Measurements from ENCODE around the gene ZNF335. TPM values are rescaled to one million over a fixed set of nuclear protein-coding genes. Genes with fewer than 3 reads are reported as not detected.
"Not testable (repeated sequence)": the region's sequence is repeated elsewhere in the genome, so short reads cannot be mapped to it uniquely, and the experiment has no call there.

ZNF335 gene
- total RNA-seq, 1 donor from 2014 or later = 14.2 TPM

DNA sequence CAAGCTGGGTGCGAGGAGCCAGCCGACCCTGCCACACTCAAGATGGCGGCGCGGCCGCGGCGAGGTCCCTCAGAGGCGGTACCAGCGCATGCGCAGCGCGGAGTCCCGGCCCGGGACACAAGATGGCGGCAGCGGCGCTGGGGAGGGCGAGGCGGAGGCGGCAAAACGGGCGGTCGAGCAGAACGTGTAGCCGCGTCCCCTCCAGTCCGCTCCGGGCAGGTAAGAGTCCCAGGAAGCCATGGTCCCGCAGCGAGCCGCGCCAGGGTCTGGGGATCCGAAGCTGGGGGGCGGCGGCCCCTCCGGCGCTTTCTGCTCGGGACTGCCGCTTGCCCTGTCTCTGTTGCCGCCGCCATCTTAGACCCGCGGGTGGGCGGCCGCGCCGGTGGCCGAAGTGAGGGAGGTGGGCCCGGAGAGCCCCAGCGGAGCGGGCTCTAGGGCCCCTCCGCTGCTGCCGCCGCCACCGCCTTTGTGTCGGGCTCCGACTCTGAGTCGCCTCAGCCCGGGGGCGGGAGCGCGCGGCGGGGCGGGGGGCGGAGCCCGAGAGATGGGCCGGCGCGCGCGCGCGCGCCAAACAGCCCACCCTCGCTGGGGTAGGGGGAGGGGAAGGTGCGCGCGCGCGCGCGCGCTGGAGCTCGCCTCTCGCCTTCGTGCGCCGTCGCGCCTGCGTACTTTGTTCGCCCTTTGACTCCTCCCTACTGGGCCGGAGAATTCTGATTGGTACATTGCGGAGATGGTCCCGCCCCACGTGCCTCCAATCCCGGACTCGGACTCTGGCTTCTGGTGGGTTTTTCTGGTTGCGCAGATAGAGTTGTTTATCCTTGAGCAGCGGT, 37.2 kb downstream of the ZNF335 start, which contains the start of gene PCIF1:
Gene PCIF1 (plus strand): TSS at position 98 of the 830 bp plus-strand sequence. CDS start 4,317 bp downstream, outside the sequence.
- Mint-ChIP-seq H3K4me3 (ENCODE audit: unreplicated experiment) (peak within 1 kb of the TSS; percentile 93), H3K27ac (ENCODE audit: unreplicated experiment) (peak within 1 kb of the TSS; percentile 96), H3K9me3 (ENCODE audit: low read depth) (no peaks in the 10 kb centered on the region), H3K36me3 (ENCODE audit: low read depth) (peaks cover 19% of the 10 kb centered on the region), H3K27me3 (ENCODE audit: low read depth) (no peaks in the 10 kb centered on the region), H3K4me1 (ENCODE audit: low read depth) (peaks cover 13% of the 10 kb centered on the region)
- TF ChIP-seq, protein P1, sequence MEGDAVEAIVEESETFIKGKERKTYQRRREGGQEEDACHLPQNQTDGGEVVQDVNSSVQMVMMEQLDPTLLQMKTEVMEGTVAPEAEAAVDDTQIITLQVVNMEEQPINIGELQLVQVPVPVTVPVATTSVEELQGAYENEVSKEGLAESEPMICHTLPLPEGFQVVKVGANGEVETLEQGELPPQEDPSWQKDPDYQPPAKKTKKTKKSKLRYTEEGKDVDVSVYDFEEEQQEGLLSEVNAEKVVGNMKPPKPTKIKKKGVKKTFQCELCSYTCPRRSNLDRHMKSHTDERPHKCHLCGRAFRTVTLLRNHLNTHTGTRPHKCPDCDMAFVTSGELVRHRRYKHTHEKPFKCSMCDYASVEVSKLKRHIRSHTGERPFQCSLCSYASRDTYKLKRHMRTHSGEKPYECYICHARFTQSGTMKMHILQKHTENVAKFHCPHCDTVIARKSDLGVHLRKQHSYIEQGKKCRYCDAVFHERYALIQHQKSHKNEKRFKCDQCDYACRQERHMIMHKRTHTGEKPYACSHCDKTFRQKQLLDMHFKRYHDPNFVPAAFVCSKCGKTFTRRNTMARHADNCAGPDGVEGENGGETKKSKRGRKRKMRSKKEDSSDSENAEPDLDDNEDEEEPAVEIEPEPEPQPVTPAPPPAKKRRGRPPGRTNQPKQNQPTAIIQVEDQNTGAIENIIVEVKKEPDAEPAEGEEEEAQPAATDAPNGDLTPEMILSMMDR (IDR thresholded peaks at IDR 0.05) = peak; percentile 12
- DNase-seq (ENCODE audit: low spot score) = no peak

DNA sequence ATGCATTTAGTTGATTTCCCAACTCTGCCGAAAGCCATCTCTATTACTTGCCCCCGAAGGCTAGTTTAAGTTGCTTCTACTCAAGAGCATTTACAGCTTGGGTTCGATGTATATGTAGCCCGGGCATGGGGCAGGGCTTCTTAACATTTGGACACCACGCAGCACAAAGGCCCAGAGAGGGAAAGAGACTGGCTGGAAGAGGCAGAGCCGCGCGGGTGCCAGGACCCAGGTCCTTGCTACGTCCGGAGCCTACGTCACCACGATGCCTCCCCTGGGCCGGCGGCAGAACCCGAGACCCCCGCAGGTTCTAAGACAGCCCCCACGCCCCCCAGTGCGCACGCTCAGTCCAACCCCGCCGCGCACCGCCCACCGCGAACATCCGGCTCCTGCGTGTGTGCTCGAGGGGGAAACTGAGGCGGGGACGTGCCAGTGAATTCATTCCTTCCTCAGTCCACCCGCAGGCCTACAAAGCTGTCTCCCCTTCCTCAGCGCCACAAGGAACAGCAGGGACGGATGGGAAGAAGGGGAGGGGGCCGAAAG, 37.9 kb downstream of the ZNF335 start:
- peaks cover 13% of the 10 kb centered on the region for H3K4me1 Mint-ChIP-seq (ENCODE audit: low read depth)
- H3K27me3 Mint-ChIP-seq (ENCODE audit: low read depth) = no peaks in the 10 kb centered on the region
- TF ChIP-seq, protein P1 (IDR thresholded peaks at IDR 0.05) = no peak
- peaks cover 14% of the 10 kb centered on the region for H3K36me3 Mint-ChIP-seq (ENCODE audit: low read depth)
- DNase-seq (ENCODE audit: low spot score) = no peak
- H3K27ac Mint-ChIP-seq (ENCODE audit: unreplicated experiment) = peak overlapping the region; percentile 96
- peak overlapping the region; percentile 93 for H3K4me3 Mint-ChIP-seq (ENCODE audit: unreplicated experiment)
- no peaks in the 10 kb centered on the region for H3K9me3 Mint-ChIP-seq (ENCODE audit: low read depth)

DNA sequence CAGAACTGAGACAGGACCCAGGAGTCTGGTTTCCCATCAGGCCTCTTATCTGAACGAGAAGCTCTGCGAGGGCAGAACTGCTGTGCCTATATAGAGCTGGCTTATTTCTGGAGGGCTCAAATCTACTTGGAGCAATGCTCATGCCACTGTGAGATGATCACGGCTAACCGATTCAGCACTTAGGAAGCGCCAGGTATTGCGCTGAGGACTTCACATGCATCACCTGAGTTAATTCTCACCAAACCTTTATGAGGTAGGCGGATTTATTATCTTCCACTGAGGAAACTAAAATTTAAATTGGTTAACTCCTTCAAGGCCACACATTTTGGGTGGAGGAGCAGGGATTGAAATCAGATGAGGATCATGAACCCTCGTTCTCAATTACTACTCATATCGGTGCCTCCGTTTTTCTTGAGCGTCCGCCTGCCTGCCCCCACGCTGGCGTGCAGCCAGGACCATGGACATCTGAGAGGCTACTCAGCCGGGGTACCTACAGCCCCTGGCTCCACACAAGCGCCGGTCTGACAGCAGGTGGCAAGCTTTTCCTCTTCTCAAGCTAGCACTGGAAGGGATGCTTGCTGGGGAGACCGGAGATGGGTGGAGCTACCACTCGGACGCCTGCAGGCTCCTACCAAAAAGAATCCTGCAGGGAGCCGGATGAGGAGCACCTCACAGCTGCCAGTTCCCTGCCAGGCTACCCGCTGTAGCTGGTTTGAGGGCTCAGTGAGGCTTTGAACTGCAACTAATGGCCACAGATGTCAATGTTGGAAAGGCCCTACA, 38.5 kb downstream of the ZNF335 start:
- Mint-ChIP-seq H3K4me3 (ENCODE audit: unreplicated experiment) (peak overlapping the region; percentile 93), H3K4me1 (ENCODE audit: low read depth) (peaks cover 13% of the 10 kb centered on the region), H3K27ac (ENCODE audit: unreplicated experiment) (peak overlapping the region; percentile 96), H3K36me3 (ENCODE audit: low read depth) (peaks cover 11% of the 10 kb centered on the region), H3K9me3 (ENCODE audit: low read depth) (no peaks in the 10 kb centered on the region), H3K27me3 (ENCODE audit: low read depth) (no peaks in the 10 kb centered on the region)
- TF ChIP-seq, protein P1 (IDR thresholded peaks at IDR 0.05) = peak; percentile 63
- no peak for DNase-seq (ENCODE audit: low spot score)

DNA sequence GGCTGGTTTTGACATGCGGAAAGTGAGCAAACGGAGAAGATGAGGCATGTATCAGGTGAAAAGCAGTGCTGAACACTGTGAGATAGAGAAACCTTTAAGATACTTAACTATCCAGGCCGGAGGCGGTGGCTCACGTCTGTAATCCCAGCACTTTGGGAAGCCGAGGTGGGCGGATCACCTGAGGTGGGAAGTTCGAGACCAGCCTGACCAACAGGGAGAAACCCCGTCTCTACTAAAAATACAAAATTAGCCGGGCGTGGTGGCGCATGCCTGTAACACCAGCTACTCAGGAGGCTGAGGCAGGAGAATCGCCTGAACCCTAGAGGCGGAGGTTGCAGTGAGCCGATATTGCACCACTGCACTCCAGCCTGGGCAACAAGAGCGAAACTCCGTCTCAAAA, 40.3 kb downstream of the ZNF335 start:
- H3K27ac Mint-ChIP-seq (ENCODE audit: unreplicated experiment); DNase-seq (ENCODE audit: low spot score); H3K9me3 Mint-ChIP-seq (ENCODE audit: low read depth); H3K4me3 Mint-ChIP-seq (ENCODE audit: unreplicated experiment); H3K27me3 Mint-ChIP-seq (ENCODE audit: low read depth); H3K36me3 Mint-ChIP-seq (ENCODE audit: low read depth): not testable (repeated sequence)
- H3K4me1 Mint-ChIP-seq (ENCODE audit: low read depth) = peaks cover 10% of the 10 kb centered on the region

DNA sequence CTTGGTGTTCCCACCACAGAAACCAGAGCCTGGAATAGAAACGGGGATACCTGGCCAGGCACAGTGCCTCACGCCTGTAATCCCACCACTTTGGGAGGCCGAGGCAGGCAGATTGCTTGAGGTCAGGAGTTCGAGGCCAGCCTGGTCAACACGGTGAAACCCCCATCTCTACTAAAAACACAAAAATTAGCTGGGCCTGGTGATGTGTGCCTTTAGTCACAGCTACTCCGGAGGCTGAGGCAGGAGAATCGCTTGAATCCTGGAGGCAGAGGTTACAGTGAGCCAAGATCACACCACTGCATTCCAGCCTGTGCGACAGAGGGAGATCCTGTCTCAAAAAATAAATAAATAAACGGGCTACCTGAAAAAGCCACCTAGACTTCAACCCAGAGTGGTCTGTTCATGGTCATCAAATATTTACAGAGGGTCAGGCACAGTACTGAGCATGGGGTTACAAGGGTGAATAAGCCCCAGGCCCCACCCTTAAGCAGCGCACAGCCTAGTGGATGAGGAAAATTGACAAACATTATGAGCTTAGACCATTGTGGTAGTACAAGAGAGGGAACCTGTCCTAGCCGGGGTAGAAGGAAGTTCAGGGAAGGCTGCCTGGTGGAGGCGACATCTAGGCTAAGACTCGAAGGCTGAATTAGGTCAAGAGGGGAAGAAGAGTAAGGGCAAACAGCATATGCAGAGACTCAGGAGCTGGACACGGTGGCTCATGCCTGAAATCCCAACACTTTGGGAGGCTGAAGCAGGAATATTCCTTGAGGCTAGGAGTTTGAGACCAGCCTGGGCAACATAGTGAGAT, 44.7 kb downstream of the ZNF335 start:
- no peak for DNase-seq (ENCODE audit: low spot score)
- no peak overlapping the region for H3K4me3 Mint-ChIP-seq (ENCODE audit: unreplicated experiment)
- H3K9me3 Mint-ChIP-seq (ENCODE audit: low read depth) = no peaks in the 10 kb centered on the region
- peaks cover 14% of the 10 kb centered on the region for H3K4me1 Mint-ChIP-seq (ENCODE audit: low read depth)
- no peaks in the 10 kb centered on the region for H3K36me3 Mint-ChIP-seq (ENCODE audit: low read depth)
- H3K27me3 Mint-ChIP-seq (ENCODE audit: low read depth) = no peaks in the 10 kb centered on the region
- TF ChIP-seq, protein P1 (IDR thresholded peaks at IDR 0.05) = no peak
- H3K27ac Mint-ChIP-seq (ENCODE audit: unreplicated experiment) = no peak overlapping the region

Measured in chondrocyte (in vitro differentiated cells).